AG20443 (cell line): ENCODE data around the gene LHX1.

ENCODE experiments used
- DNase-seq: peaks from one replicate; pipeline ENCODE4 v3.0.0; 2012; ENCODE audit warnings: low spot score, mixed read lengths

LHX1 gene

DNA sequence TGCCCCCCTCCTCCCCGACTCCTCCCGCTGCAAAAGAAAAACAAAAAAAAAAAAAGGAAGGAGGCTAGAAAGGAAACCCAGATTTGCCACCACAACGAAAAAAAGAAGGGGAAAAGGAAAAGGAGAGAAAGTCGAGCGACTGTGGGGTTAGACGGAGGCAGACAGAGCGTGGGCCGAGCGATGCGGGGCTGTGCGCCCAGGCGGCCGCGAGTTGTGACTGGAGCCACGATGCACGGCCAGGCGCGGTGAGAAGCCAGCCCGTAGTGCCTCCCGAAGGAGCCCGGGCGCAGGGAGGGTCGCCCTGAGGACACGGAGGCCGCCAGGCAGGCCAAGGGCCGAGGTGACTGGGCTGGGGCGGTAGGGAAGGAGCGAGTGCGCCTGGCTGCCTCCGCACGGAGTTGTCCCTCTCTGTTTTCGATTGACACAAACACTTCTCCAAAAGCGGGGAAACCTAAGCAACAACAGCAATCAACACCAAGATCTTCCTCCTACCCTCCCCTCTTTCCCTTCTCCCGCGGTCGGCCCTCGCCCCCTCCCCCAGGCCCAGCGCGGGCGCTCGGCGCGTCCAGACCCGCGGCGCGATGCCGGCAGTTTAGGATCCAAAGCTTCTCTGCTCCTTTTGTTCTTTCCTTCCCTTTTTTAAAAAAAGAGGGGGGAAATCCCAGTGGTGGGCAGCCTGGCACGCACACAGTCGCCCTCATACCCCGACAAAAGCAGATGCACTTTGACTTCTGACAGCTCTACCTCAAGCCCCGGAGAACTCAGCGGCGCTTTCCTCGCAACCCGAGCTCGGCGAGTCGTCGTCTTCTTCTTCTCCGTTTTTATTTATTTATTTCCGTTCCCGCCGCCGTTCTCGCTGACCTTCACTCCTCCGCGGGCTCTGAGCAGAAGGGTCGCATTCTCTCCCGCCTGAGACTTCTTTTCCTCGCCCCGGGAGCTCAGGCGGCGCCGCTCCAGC, at the start of gene LHX1:
Gene LHX1 (plus strand): TSS at position 475 of the 958 bp plus-strand sequence. CDS start 723 bp downstream, outside the sequence.
- DNase-seq = peak; percentile 17

DNA sequence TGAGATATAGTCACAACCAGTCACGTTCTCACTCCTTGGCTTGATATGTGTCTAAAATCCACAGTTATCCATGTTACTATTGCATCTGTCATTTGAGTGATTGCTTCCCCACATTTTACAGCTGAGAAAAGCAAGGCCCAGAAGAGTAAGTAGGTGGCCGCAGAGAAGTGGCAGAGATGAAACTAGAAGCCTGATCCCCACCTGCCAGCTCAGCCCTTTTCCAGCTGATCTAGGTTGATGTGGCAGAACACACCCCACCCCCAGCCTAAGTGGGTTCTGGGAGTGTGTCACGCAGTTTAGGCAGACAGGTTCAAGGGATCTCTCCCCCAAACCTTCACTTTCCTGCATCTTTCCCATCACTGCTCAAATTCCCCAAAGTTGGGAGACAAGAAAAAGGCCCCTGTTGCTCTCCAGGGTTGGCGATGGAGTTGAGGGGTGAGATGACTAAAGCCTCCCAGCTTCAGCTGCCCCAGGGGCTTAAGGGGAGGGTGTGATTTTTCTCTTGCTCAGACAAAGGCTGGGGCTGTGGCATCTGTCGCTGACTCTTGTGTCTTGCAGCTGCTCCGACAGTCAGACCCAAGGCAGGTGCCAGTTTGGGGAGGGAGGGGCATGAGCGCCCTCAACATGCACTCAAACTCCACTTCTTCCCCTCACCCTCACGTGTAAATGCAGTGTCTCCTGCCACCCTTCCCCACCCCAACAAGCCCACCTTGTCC, 48.9 kb upstream of the LHX1 start:
- no peak for DNase-seq

DNA sequence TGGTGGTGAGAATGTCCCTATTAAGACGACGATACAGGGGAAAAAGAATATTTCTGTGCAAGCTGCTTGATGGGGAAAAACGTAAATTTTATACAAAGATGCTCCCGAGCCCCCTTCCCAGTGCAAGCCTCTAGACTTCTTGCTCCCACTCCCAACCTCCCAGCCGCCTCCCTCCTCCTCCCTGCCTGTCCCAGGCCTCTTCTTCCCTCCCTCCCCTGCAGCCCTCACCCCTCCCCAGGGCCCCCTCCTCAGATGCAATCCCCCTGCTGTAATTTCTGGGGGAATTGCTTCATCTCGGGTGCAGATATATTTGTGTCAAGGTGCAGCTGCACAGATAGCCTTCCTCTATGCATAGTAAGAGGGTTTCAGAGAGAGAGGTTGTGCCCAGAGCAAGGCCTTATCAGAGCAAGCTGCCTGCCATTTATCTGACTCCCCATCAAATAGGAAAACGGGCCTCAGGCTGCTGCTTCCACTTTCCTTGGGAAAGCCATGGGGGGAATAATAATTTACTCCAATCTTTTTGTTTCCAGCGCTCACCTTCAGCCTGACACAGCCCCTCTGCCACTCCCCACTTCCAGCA, 47.4 kb upstream of the LHX1 start:
- no peak for DNase-seq

DNA sequence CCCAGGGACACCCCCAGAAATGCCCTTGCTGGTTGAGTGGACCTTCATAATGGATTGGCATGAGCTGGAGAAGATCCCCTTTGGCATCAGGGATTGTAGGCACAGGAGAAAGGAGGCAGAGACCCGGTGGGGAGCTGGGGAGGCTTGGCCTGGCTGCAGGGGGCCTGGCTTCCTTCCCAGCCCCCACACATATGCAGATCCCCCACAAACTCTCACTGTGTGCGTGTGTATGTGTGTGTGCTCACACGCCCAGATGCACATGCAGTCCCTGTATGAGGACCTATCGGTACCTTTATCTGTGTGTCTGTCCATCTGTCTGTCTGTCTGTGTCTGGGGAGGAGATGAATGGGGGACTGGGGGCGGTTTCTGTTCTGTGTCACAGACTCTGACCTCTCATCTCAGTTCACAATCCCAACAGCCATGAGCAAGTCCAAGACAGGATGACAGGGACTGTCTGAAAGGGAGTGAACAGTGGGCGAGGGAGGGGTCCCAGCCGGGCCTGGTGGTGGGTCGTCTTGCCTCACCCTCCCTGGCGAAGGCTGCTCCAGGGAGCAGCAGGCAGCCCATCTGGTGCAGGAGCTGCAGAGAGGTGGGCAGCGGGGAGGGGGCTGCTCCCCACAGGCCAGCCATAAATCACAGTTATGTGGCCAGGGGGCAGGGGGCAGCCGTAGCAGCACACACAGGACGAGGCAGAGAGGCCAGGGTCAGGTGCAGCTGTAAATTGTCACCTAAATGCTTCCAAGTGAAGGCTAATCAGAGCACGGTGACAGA, 46.7 kb upstream of the LHX1 start:
- DNase-seq = no peak

DNA sequence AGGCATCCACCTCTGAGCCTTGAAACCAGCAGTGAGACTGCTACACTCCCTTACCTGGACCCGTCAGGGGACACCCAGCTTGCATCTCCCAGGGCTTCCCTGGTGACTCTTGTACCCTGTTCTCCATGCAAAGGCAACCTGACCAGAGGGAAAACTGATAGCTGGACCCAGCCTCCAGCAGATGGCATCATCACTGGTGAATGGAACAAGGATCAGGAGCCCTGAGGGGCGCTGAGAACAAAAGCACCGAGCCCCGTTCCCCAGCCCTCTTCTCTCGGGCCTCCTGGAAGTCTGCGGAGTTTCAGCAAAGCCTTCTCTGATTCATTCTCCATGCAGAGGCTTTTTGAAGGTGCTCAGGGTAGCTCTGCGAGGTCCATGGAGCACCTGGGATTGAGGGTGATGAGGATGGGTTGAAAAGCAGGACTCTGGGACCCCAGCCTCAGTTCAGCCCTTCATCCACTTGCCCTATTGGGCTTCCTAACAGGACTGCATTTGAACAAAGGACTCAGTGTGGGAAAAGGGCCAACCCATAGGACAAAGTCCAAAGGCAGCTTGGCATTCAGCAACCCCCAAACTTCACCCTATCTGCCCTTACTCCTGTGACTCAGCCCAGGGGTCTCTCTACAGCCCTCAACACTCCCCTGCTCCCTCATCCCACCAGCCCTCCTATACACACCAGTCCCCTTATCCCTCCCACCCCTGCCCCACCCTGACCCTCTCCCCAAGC, 45.0 kb upstream of the LHX1 start:
- DNase-seq = no peak

DNA sequence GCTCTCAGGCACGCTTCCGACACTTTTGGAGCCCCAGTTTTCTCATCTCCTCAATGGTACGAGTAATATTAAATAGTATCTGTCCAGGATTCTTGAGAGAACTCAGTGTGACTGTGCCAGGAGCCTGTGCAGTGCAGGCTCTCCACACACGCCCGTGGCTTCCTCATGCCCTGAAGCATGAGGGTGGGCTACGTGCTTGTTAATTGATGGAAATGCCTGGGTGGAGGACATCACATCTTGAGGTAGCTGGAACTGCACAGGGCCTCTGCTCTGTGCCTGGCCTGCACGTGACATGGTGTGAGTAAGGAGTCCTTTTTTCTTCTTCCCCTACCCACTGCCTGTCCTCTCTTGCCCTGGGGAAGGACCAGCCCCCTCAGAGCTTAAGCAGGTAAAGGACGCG, 43.1 kb upstream of the LHX1 start:
- no peak for DNase-seq

DNA sequence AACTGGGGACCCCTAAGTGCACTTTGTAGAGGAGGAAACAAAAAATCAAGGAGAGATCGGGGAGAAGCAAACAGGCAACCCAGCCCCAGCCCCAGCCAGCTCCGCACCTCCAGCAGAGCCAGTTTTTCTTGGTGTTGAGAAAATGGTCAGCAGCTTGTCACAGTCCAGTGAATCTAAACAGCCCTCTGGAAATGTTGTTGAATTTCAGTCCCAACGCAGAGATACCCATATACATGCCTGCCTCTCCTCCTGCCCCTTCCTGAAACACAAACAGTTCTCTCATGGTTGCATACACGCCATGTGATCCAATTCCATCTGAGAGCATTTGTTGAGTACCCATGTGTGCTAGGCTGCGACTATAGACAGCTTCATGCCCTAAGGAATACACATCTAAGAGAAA, 42.4 kb upstream of the LHX1 start:
- DNase-seq = no peak

DNA sequence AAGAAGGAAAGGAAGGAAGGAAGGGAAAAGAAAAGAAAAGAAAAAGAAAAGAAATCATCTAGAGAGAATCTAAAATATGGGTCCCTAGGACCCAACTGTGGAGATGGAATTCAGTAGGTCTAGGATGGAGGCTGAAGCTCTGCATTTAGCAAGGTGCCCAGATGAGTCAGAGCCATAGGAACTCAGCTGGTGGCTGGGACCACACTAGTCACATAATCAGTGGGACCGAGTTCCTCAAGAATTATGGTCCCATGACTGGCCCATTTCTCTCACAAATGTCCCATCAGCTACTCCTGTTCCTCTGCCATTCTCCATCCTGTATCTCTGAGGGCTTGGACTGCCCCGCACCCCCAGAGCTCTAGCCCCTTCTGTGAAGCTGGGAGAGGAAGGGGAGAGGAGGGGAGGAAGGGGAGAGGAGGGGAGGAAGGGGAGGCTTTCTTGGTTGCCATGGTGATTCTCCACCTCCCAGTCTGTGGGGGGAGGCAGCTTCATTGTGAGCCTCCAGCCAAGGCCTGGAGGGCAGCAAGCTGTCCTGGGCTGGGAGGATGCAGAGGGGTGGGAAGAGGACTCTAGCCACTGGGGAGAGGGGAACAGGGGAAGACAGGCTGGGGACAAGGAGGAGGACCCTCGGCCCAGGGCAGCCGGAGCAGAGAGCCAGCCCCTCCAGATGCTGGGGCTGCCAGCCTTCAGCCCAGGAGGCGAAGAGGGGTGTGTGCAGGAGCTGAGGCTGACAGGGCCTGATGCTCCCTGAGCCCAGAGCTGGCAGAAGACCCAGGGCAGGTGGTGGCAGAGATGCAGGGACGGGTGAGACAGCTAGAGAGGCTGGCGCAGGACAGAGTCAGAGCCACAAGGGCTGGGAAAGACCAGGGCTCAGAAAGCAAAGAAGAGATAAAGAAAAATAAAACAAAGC, 37.8 kb upstream of the LHX1 start:
- DNase-seq = no peak

DNA sequence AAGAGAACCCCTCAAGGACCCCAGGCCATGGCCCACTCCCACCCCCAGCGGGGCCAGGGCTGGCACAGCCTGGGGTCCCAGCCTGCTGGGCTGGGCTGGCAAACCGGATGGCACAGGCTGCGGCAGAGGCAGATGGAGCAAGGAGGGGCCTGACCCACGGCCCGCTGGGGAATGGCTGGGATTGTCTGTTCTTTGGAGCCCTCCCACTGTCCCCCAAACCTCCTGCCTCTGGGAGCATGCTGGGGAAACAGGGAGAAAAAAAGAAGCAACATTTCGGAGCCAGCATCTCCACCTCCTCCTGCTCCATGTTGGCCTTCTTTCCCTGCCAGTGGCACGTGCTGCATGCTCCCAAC, 37.1 kb upstream of the LHX1 start:
- DNase-seq = no peak

DNA sequence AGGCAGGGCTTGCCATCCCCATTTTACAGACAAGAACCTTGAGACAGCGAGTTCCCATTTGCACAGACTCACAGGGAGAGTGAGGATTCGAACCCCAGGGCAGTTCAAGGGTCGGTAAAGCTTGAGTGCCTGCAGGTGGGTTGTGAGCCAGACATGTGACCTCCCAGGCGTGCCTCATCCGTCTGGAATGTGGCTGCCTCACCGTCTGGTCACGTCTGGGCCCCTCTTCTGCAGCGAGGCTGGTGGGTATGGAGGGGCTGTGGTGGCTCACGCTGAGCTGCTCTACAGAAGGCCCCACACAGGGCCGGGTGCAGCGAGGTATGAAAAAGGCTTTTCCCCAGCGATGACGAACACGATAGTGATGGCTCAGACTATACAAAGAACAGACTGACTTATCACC, 35.8 kb upstream of the LHX1 start:
- DNase-seq = no peak

DNA sequence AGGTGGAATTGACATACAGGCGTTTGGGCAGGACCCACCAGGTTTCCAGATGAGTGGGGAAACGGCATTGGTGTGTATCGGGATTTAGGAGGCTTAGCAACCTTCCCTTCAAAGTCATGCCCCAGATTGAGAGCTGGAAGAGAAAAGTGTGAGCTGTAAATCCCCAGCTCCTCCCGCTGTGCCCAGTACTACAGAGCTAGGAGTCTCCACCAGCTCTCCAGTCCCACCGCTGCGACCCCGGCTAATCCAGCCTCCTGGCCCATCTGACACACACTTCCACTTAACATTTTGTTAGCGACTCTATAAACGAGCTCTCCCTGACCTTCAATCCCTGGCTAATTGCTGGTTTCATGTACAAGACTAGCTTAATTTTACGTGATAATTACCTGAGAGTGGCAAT, 29.9 kb upstream of the LHX1 start:
- no peak for DNase-seq

DNA sequence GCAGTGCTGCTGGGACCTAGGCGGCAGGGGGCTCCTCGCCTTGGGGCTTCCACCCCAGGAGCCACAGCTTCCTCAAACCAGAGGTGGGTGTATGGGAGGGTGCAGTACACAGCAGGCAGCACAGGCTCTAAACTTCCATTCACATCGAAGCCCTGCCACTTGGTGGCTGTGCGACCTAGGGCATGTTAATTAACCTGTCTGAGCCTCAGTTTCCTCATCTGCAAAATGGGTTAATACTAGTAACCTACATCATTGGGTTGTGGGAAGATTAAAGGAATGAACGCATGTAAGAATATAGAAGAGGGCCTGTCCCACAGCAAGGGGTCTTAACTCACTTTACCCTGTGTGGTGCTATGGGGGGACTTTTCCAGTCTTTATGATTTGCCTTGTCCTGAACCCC, 26.8 kb upstream of the LHX1 start:
- DNase-seq = no peak

DNA sequence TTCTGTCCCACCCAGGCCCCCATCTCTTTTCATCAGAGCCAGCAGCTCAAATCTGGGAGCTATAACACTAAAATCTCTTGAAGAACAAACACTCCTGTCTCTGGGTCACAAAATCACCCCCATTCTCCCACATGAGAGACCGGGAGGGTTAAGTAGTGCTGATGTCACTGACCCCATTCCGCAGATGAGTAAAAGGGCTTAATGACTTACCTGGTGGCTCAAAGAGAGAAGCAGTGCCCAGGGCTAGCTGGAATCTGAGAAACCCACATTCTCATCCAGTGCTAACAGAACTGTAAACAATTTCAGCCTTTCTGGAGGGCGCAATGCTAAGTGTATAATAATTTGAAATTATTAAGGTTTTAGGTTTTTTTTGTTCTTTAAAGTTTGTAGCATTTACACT, 26.3 kb upstream of the LHX1 start:
- DNase-seq = no peak

DNA sequence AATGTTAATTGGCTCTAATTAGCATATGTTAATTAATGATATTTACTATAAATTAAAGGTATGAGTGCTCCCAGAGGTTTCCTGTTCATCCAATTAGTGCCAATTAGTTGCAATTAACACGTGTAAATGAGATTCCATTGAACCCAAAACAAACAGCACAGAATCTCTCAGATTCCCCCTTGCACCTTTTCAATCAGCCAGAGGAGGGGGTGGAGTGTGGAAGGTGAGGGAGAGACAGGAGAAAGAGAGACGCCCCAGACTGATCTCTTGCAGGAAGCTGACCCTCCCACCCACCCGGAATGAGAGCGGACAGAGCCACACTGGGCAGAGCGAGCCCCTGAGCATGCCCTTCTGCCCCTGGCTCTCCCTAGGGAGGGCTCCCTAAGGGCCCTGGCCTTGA, 24.1 kb upstream of the LHX1 start:
- no peak for DNase-seq

DNA sequence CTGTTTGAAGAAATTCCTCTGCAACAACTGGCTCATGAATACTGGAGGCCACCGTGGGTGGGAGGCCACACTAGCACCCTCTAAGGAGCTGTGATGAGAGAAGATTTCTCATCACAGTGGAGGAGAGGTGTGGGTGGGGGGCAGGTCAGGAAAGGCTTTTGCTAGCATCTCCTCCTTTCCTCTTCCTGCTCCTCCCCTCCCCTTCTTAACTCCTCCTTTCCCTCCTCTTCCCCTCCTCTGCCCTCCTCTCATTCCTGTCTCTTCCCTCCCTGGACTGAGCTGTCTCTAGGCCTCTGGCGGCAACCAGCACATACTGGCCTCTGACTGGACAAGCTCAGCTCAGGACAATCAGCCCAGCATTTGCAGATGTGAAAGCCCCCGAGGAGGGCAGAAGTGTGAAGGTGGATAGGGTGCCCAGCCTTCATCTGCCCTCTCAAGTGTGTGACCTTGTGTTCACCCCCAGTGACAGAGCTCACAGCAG, 19.0 kb upstream of the LHX1 start:
- DNase-seq = no peak

DNA sequence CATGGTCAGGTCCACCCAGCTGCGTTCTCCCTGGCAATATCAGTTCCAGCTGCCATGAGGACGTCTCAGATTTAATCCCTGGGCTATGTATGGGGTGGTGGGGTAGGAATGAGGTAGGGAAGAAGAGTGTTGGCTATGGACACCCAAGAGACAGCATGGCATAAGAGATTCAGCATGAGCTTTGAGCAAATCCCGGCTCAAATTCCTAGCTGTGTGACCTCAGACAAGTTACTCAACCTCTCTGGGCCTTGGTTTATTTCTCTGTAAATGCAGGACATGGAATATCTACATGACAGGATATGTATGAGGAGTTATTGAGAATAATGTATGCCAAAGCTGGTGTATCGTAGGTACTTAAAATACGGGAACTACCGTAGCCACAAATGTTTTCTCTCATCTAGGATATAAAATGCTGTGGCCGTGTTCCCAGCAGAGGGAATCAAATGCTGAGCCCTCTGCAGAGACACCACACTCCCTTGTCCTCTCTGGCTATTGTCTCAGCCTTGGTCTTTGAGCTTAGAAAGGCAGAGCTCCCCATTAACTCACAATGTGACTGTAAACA, 17.8 kb upstream of the LHX1 start:
- no peak for DNase-seq

DNA sequence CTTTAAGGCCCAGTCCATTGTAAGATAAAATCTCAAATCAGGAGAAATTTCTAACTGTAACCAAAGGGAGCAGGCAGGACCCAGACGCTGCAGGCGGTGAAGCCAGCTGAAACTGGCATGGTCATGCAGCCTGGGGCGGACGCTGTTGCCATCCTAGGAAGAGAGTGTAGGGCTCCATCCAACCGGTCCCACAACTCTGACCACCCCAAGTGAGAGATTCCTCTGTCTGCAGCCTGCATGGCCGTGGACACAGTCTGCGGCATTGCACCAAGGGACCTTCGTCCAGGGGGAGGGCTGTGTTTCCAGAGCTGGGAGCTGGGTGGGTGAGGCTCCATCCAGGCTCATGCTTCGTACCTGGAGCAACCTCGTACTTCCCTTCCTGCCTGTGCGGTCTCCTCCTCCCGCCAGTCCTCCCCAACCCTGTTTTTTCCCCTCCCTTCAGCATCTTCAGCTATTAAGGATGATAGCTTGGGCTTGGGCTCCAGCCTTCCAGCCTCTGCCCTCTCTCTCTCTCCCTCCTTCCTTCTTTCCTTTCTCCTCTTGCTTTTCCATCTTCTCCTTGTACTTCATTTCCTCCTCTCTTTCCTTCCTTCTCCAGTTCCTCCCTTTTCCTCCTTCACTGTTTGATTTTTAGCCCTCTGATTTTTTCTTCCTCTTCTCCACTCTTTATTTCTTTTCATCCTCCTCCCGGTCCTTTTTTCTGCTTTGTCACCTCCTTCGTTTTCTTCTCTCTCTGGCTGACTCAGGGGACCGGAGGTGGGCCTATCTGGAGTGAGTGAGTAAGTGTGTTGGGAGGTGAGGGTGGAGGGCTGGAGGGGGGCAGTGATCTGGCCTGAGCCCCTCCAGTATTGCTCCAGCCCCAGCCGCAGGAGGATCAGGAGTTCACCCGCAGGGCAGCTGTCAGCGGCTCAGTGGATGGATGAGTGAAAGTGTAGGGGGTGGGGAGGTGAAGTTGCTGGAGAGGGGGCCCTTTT, 17.0 kb upstream of the LHX1 start:
- DNase-seq = no peak

DNA sequence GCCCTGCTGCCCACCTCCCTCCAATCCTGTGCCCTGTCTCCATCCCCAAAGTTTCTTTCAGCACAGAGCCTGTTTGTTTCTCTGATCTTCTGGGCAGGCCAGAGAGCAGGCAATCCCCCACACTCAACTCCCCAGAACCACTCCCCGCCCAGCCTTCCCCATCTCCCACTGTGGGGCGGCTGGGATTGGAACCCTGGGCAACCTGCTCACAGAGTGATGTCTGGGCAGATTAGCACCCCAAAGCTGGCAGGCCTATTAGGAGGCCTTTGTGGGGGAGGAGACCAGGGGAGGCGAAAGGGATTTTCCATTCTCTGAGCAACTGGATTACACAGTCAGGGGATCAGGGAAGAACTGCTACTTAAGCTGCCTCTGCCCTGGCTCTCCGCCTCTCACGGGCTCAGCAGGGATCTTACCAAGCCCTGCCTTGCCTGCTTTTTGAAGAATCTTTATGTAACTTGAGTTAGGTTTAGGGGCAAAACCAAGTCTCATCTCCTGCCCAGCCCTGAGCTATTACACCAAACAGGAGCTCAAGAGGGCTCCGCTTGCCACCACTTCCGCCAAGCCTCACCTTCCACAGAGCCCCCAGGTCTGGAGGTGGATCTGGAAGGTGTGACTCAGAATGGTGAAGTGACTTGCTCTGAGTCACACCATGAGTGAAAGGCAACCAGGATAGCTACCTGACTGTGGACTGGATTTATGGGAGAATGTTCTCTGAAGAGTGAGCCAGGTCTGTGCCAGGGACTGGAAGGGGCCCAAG, 16.0 kb upstream of the LHX1 start:
- no peak for DNase-seq
